Muscle of arm (tissue), 12 donors: ENCODE measurements around the gene RASL11B. TPM values are rescaled to one million over a fixed set of nuclear protein-coding genes. Genes with fewer than 3 reads are reported as not detected.

Experiments used
- DNase-seq: peaks from one replicate; pipeline ENCODE4 v3.0.0-alpha.2; 2013
- polyA plus RNA-seq, 12 donors: library from polyadenylated mRNA; unstranded; fragments of 120-200 nt; gene quantifications; one replicate each; pipeline ENCODE4 v1.2.1, GENCODE V29; 2013; ENCODE audit not compliant: insufficient read length in 12 of 12

Gene RASL11B
- polyA plus RNA-seq, 12 donors, result 6.0 to 15.8 (median 11.1) TPM; not detected in 2

GRCh38 chr4:52912608-52913007, 50.5 kb downstream of the RASL11B start:
- DNase-seq, result no peak

GRCh38 chr4:52914051-52914605, 52.0 kb downstream of the RASL11B start:
- no peak for DNase-seq

GRCh38 chr4:52915191-52915590, 53.1 kb downstream of the RASL11B start:
- no peak for DNase-seq

GRCh38 chr4:52915730-52916300, 53.7 kb downstream of the RASL11B start:
- DNase-seq, result no peak

Other genes with a start within 250 kb of the RASL11B start
- 10 to 100 TPM in 11 of 12 donors, not detected in 1; 23.0 to 42.0 (median 29.4) TPM for gene USP46, start 203.0 kb upstream of the RASL11B start, polyA plus RNA-seq
- 1 to 10 TPM in 2 of 12 donors, under 1 TPM in 8, not detected in 2; 0.38 to 1.7 (median 0.59) TPM for gene ERVMER34-1, start 110.9 kb upstream of the RASL11B start, polyA plus RNA-seq